GM20000 (cell line): ENCODE results near the gene SPIN2A.
"Not testable (repeated sequence)": the region's sequence is repeated elsewhere in the genome, so short reads cannot be mapped to it uniquely, and the experiment has no call there.

Experiments used
- DNase-seq: peaks from one replicate; pipeline ENCODE4 v3.0.0; 2012; ENCODE audit warnings: low spot score
- TF ChIP-seq, protein P1 (sequence below): IDR thresholded peaks from 2 replicates; pipeline ENCODE4 v1.5.1; 2012; ENCODE audit warnings: mild to moderate bottlenecking, control low read depth; ENCODE audit errors: extremely low read depth, missing control alignments

Gene SPIN2A

DNA sequence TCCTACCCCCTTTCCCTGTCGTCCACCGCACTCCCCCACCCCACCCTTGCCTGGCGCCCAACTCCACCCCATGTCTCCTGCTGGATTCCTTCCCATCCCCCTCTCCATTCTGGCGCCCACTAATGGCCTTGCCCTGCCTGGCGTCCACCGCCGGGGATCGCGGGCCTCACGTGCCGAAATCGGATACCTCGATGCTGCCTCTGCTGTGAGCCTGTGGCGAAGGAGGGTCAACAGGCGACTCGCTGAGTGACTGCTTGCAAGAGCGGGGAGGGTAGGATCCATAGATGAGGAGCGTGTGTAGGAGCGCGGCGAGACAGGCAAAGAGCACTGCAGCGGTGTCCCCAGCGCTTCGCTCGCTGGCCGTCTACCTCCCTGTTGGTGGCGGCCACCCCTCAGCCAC is at the start of gene SPIN2A:
Gene SPIN2A (minus strand): TSS at position 325 of the 400 bp plus-strand sequence. CDS start 800 bp downstream, outside the sequence.
- not testable (repeated sequence) for DNase-seq

DNA sequence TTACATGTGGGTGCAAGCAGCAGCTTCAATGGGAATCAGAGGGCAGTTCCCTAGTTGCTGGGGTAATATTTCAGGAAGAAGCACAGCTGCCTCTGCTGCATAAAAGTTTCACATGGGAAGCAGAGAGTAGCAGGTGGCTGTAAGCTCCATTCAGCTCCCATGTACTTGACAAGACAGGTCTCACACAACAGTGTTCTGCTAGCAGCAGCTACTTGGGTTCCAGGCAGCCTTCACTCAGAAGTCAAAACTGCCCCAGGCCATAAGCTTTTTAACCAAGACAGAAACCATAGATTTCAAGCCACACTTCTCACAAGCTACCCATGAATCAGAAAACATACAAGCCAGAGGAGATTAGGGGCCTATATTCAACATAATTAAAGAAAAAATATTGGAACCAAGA is 41.4 kb upstream of the SPIN2A start:
- DNase-seq, result no peak
- TF ChIP-seq, protein P1, sequence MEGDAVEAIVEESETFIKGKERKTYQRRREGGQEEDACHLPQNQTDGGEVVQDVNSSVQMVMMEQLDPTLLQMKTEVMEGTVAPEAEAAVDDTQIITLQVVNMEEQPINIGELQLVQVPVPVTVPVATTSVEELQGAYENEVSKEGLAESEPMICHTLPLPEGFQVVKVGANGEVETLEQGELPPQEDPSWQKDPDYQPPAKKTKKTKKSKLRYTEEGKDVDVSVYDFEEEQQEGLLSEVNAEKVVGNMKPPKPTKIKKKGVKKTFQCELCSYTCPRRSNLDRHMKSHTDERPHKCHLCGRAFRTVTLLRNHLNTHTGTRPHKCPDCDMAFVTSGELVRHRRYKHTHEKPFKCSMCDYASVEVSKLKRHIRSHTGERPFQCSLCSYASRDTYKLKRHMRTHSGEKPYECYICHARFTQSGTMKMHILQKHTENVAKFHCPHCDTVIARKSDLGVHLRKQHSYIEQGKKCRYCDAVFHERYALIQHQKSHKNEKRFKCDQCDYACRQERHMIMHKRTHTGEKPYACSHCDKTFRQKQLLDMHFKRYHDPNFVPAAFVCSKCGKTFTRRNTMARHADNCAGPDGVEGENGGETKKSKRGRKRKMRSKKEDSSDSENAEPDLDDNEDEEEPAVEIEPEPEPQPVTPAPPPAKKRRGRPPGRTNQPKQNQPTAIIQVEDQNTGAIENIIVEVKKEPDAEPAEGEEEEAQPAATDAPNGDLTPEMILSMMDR, result no peak

DNA sequence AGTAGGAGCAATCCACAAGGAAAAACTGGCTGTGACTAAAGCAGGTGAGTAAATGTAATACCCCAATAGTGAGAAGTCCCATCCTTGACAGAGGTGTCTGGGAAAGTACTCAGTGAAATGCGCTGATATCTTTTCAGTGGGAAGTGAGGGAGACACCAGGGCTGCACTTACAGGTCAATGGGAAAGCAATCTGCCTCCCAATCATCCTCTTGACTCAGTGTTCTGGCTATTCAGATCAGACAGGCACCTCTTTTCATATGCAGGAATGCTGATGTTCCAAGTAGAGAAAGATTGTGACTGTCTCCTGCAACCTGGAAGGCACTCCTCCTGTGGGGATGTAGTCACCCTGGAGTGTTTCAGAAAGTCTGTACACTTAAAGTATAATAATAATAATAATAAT is 39.9 kb upstream of the SPIN2A start:
- no peak for DNase-seq
- TF ChIP-seq, protein P1, result no peak

DNA sequence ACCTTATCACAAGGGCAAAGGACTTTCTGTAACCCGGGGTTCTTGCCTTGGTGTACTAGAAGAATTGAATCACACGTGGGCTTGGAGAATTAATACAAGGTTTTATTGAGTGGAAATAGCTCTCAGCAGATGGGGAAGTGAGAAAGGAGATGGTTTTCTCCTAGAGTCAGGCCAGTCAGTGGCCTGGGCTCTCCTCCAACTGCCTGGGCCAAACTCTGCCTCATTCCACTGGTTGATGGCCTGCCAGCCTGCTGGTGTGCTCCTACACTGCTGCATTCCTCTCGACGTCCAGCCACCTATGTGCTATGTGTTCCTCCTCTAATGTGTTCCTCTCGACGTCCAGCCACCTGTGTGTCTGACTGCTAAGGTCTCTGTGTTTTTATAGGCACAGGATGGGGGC is 35.3 kb upstream of the SPIN2A start:
- no peak for DNase-seq
- TF ChIP-seq, protein P1, result no peak

DNA sequence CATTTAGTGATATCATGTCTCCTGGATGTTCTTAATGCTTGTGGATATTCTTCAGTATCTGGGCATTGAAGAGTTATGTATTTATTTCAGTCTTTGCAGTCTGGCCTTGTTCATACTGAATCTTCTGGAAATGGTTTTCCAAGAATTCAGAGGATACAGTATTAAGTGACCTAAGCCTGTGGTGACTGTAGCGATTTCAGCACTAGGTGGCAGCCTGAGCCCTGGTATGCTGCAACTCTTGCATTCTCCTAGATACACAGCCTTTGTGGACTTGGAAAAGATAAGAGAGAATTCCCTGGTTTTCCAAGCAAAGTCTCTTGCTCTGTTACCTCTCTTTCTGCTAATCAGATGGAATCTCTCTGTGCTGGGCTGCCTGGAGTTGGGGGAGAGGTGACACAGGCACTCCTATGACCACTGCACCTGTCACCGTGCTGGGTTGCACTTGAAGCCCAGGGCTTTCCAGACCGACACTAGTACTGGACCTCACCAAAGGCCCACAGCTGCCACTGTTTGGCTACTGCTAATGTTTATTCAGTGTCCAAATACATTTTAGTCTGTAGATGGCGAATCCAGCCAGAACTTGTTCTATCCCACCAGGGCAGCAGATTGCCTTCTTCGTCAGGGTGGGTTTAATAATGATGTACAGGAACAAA is 19.3 kb upstream of the SPIN2A start:
- DNase-seq, result no peak
- TF ChIP-seq, protein P1, result no peak

DNA sequence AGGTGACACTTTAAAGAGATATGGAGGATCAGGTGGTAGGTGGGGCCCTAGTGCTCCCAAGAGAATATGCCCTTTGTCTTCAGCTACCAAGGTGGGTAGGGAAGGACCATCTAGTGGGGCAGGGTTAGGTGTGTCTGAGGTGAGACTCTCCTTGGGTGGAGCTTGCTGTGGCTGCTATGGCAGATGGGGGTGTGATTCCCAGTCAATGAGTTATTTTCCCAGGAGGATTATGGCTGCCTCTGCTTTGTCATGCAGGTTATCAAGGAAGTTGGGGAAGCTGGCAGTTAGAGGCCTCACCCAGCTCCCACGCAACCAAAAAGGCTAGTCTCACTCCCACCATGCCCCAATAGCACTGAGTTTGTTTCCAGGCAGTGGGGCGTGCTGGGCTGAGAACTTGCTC is 18.0 kb upstream of the SPIN2A start:
- TF ChIP-seq, protein P1, result no peak
- no peak for DNase-seq

DNA sequence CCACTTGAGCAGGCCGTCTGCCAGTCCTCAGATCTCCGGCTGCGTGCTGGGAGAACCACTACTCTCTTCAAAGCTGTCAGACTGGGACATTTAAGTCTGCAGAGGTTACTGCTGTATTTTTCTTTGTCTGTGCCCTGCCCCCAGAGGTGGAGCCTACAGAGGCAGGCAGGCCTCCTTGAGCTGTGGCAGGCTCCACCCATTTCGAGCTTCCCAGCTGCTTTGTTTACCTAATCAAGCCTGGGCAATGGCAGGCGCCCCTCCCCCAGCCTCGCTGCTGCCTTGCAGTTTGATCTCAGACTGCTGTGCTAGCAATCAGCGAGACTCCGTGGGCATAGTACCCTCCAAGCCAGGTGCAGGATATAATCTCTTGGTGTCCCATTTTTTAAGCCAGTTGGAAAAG is 15.0 kb upstream of the SPIN2A start:
- DNase-seq, result not testable (repeated sequence)

DNA sequence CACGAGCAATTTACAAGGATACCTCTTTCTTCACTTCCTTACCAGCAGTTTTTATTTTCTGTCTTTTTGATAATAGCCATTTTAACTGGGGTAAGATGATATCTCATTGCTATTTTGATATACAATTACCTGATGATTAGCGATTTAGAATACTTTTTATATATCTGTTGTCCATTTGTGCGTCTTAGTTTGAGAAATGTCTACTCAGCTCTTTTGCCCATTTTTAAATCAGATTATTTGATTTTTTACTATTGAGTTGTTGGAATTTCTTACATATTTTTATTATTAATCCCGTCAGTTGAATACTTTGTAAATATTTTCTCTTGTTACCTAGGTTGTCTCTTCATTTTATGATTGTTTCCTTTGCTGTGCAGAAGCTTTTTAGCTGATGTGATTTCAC is 1.5 kb upstream of the SPIN2A start:
- DNase-seq, result no peak
- TF ChIP-seq, protein P1, result no peak

DNA sequence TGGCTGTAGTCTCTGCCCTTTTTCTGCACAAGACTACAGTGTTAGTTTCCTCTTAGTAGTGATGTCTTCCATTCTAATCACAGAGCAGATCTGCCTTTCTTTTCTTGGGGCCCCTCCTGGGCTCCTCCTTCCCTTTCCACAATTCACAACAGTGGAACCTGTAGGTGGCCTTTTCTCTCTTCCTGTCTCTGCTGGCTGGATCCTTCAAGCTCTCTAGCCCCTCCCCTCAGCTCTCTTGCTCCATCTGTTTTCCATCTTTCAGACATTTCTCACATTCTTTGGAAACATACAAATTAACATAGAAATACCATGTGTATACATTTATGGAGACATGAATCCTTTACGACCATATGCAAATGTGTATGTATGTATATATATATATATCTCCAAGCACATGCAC is 304 bp upstream of the SPIN2A start:
- no peak for DNase-seq
- TF ChIP-seq, protein P1, result no peak

DNA sequence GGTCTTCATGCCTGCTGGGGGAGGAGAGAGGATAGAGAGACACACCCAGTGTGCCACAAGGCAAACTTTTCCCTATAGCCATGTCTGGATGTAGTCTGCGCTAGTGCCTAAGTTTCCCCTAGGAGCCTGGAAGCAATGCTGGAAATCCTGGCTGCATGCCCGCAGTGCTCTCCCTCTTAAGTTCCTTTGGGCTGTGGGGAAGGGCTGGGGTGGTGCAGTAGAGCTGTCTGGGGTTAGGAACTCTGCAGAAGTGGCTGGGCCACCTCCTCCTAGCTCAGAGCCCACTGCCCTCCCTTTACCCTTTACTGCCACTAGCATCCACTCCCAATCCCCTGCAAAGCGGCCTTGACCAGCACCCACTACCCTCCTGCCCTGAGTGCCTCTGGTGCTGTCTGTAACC is 608 bp downstream of the SPIN2A start:
- not testable (repeated sequence) for DNase-seq
